ENCODE measurements around the gene CDH13.

CDH13 gene

DNA sequence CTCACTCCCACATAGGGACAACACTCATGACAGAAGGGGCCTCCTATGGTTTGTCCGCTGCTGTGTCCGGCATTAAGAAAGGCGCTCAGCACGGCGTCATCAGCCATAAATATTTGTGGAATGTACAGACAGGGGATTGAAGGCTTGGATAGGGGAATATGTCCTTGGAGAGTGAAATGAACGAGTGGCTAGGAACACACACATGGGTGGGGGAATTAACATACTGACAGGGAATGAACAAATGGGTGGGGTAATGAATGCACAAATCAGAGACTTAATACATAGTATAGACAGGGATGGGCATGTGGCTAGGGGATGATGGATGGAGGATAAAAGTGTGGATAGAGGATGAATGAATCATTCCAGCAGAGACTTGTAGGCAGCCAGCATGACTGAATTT lies 1027.0 kb downstream of the CDH13 start:
- H3K36me3 ChIP-seq (ENCODE audit: insufficient read depth, low read length) = no peaks in the 10 kb centered on the region
- no peak overlapping the region for H2AFZ ChIP-seq (ENCODE audit: low read depth, low read length)
- H3K4me3 ChIP-seq (ENCODE audit: low read depth in 1 of 2, low read length in 2 of 2) = no peak overlapping the region
- no peaks in the 10 kb centered on the region for H3K9me3 ChIP-seq (ENCODE audit: insufficient read depth, low read length, severe bottlenecking)
- TF ChIP-seq, protein P1, sequence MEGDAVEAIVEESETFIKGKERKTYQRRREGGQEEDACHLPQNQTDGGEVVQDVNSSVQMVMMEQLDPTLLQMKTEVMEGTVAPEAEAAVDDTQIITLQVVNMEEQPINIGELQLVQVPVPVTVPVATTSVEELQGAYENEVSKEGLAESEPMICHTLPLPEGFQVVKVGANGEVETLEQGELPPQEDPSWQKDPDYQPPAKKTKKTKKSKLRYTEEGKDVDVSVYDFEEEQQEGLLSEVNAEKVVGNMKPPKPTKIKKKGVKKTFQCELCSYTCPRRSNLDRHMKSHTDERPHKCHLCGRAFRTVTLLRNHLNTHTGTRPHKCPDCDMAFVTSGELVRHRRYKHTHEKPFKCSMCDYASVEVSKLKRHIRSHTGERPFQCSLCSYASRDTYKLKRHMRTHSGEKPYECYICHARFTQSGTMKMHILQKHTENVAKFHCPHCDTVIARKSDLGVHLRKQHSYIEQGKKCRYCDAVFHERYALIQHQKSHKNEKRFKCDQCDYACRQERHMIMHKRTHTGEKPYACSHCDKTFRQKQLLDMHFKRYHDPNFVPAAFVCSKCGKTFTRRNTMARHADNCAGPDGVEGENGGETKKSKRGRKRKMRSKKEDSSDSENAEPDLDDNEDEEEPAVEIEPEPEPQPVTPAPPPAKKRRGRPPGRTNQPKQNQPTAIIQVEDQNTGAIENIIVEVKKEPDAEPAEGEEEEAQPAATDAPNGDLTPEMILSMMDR (IDR thresholded peaks at IDR 0.05; ENCODE audit: borderline replicate concordance, extremely low read depth, low read length, poor library complexity, severe bottlenecking) = no peak
- TF ChIP-seq EZH2 (IDR thresholded peaks at IDR 0.05; ENCODE audit: borderline replicate concordance, low read depth, low read length, severe bottlenecking) = no peak
- no peaks in the 10 kb centered on the region for H3K79me2 ChIP-seq (ENCODE audit: insufficient read depth, low read length)
- no peak overlapping the region for H3K4me2 ChIP-seq (ENCODE audit: insufficient read depth, low read length)
- ATAC-seq (ENCODE audit: insufficient read depth, low read depth) = no peak
- no peaks in the 10 kb centered on the region for H4K20me1 ChIP-seq (ENCODE audit: insufficient read depth, low read length)
- H3K9ac ChIP-seq (ENCODE audit: low read depth, low read length) = no peak overlapping the region
- no peak overlapping the region for H3K27ac ChIP-seq (ENCODE audit: low read length)
- no peaks in the 10 kb centered on the region for H3K27me3 ChIP-seq (ENCODE audit: insufficient read depth, low read length, poor library complexity)
- H3K4me1 ChIP-seq (ENCODE audit: insufficient read depth, low read length) = no peaks in the 10 kb centered on the region
- no peak for DNase-seq

DNA sequence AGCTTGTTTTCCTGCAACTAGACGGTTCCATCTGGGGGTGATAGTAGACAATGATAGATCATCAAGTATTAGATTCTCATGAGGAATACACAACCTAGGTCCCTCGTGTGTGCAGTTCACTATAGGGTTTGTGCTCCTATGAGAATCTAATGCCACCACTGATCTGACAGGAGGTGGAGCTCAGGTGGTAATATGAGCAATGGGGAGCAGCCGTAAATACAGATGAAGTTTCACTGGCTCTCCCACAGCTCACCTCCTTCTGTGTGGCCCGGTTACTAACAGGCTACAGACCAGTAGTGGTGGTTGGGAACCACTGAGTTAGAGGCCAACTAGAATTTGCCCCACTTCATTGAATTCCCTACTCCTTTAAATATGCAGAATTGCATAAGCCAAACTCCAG lies 1033.5 kb downstream of the CDH13 start:
- ATAC-seq (ENCODE audit: insufficient read depth, low read depth) (no peak), DNase-seq (no peak)
- no peaks in the 10 kb centered on the region for H3K36me3 ChIP-seq (ENCODE audit: insufficient read depth, low read length)
- H3K4me3 ChIP-seq (ENCODE audit: low read depth in 1 of 2, low read length in 2 of 2) = no peak overlapping the region
- no peaks in the 10 kb centered on the region for H3K27me3 ChIP-seq (ENCODE audit: insufficient read depth, low read length, poor library complexity)
- H4K20me1 ChIP-seq (ENCODE audit: insufficient read depth, low read length) = no peaks in the 10 kb centered on the region
- TF ChIP-seq EZH2 (IDR thresholded peaks at IDR 0.05; ENCODE audit: borderline replicate concordance, low read depth, low read length, severe bottlenecking) = no peak
- TF ChIP-seq, protein P1 (IDR thresholded peaks at IDR 0.05; ENCODE audit: borderline replicate concordance, extremely low read depth, low read length, poor library complexity, severe bottlenecking) = no peak
- no peak overlapping the region for H2AFZ ChIP-seq (ENCODE audit: low read depth, low read length)
- no peaks in the 10 kb centered on the region for H3K4me1 ChIP-seq (ENCODE audit: insufficient read depth, low read length)
- H3K79me2 ChIP-seq (ENCODE audit: insufficient read depth, low read length) = no peaks in the 10 kb centered on the region
- H3K4me2 ChIP-seq (ENCODE audit: insufficient read depth, low read length) = no peak overlapping the region
- no peak overlapping the region for H3K9ac ChIP-seq (ENCODE audit: low read depth, low read length)
- no peak overlapping the region for H3K27ac ChIP-seq (ENCODE audit: low read length)
- peaks cover 3% of the 10 kb centered on the region for H3K9me3 ChIP-seq (ENCODE audit: insufficient read depth, low read length, severe bottlenecking)

DNA sequence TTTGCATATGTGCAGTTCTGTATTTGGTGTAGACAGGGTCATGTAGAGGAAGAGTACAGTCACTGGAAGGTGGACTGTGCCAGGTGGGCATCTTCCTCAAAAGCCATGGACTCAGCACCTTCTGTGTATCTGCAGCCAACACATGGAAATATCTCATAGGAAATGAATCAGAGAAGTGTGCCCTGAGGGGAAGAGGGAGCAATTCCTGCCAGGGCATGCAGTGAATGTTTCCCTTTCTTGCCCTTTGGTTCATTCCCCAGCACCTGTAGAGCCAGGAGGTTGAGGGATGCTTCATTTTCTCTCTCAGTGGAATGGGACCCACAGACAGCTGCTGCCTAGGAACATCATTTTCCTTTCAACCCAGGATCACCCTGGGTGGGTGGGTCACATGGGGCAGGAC lies 1034.9 kb downstream of the CDH13 start:
- no peak for TF ChIP-seq EZH2 (IDR thresholded peaks at IDR 0.05; ENCODE audit: borderline replicate concordance, low read depth, low read length, severe bottlenecking)
- TF ChIP-seq, protein P1 (IDR thresholded peaks at IDR 0.05; ENCODE audit: borderline replicate concordance, extremely low read depth, low read length, poor library complexity, severe bottlenecking) = no peak
- Histone ChIP-seq H3K4me2 (ENCODE audit: insufficient read depth, low read length) (no peak overlapping the region), H3K79me2 (ENCODE audit: insufficient read depth, low read length) (no peaks in the 10 kb centered on the region), H3K36me3 (ENCODE audit: insufficient read depth, low read length) (no peaks in the 10 kb centered on the region), H4K20me1 (ENCODE audit: insufficient read depth, low read length) (no peaks in the 10 kb centered on the region), H3K27ac (ENCODE audit: low read length) (no peak overlapping the region), H3K4me1 (ENCODE audit: insufficient read depth, low read length) (no peaks in the 10 kb centered on the region), H2AFZ (ENCODE audit: low read depth, low read length) (no peak overlapping the region), H3K27me3 (ENCODE audit: insufficient read depth, low read length, poor library complexity) (no peaks in the 10 kb centered on the region), H3K9ac (ENCODE audit: low read depth, low read length) (no peak overlapping the region), H3K9me3 (ENCODE audit: insufficient read depth, low read length, severe bottlenecking) (peaks cover 3% of the 10 kb centered on the region), H3K4me3 (ENCODE audit: low read depth in 1 of 2, low read length in 2 of 2) (no peak overlapping the region)
- no peak for ATAC-seq (ENCODE audit: insufficient read depth, low read depth)
- DNase-seq = no peak

DNA sequence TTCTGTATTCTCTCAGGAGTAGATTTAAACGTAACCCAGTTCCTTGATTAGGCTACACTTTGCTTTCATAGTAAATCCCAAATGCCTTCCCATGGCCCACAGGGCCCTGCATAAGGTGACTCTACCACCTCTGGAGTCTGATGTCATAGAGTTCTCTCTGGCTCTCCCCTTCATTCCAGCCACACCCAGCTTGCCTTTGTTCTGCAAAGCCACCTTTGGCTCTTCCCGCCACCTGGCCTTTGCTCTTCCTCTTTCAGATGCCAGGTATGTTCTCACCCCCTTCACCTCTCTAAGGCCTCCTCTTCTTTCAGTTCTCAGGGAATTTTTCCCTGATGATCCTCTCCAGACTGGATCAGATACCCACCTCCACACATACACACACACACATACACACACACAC lies 1039.7 kb downstream of the CDH13 start:
- no peak for ATAC-seq (ENCODE audit: insufficient read depth, low read depth)
- no peak for TF ChIP-seq EZH2 (IDR thresholded peaks at IDR 0.05; ENCODE audit: borderline replicate concordance, low read depth, low read length, severe bottlenecking)
- TF ChIP-seq, protein P1 (IDR thresholded peaks at IDR 0.05; ENCODE audit: borderline replicate concordance, extremely low read depth, low read length, poor library complexity, severe bottlenecking) = no peak
- H3K9me3 ChIP-seq (ENCODE audit: insufficient read depth, low read length, severe bottlenecking) = peaks cover 3% of the 10 kb centered on the region
- H2AFZ ChIP-seq (ENCODE audit: low read depth, low read length) = no peak overlapping the region
- no peaks in the 10 kb centered on the region for H4K20me1 ChIP-seq (ENCODE audit: insufficient read depth, low read length)
- no peak for DNase-seq
- H3K4me3 ChIP-seq (ENCODE audit: low read depth in 1 of 2, low read length in 2 of 2) = no peak overlapping the region
- H3K27me3 ChIP-seq (ENCODE audit: insufficient read depth, low read length, poor library complexity) = no peaks in the 10 kb centered on the region
- no peak overlapping the region for H3K27ac ChIP-seq (ENCODE audit: low read length)
- no peaks in the 10 kb centered on the region for H3K79me2 ChIP-seq (ENCODE audit: insufficient read depth, low read length)
- no peak overlapping the region for H3K9ac ChIP-seq (ENCODE audit: low read depth, low read length)
- no peaks in the 10 kb centered on the region for H3K4me1 ChIP-seq (ENCODE audit: insufficient read depth, low read length)
- H3K36me3 ChIP-seq (ENCODE audit: insufficient read depth, low read length) = no peaks in the 10 kb centered on the region
- no peak overlapping the region for H3K4me2 ChIP-seq (ENCODE audit: insufficient read depth, low read length)
